ENCODE results near the gene C20orf202. TPM values are rescaled to one million over a fixed set of nuclear protein-coding genes. Genes with fewer than 3 reads are reported as not detected.

Gene C20orf202
- total RNA-seq, 1 experiment from 2014 or later, result not detected

GRCh38 chr20:1225783-1226654 is 22.8 kb downstream of the C20orf202 start, which contains the start of gene RAD21L1:
Gene RAD21L1, plus strand, starts transcription at chr20:1226044. Its CDS starts 2,410 bp downstream, at chr20:1228454.
- H3K36me3 ChIP-seq (ENCODE audit: low read depth, low read length), result no peaks in the 10 kb centered on the region
- no peaks in the 10 kb centered on the region for H4K20me1 ChIP-seq (ENCODE audit: low read length)
- peak within 1 kb of the TSS; percentile 99 for H3K4me3 ChIP-seq (ENCODE audit: low read length)
- ChIA-PET CTCF (interaction anchor here (0.6 kb wide), 2 partner anchors 13 to 211 kb away, joined by 3 read pairs; no protein-coding TSS in a partner anchor), POLR2A (ENCODE audit: unreplicated experiment) (interaction anchor here (0.6 kb wide), 1 partner anchor 325 kb away, joined by 4 read pairs; no protein-coding TSS in a partner anchor)
- intact Hi-C loops (cut with micrococcal nuclease), result no loop called here
- TF ChIP-seq EZH2phosphoT487 (IDR thresholded peaks at IDR 0.05; ENCODE audit: borderline replicate concordance, low read length) (no peak), EZH2 (IDR thresholded peaks at IDR 0.05; ENCODE audit: low read length, unreplicated experiment) (no peak)
- TF ChIP-seq, protein P1, sequence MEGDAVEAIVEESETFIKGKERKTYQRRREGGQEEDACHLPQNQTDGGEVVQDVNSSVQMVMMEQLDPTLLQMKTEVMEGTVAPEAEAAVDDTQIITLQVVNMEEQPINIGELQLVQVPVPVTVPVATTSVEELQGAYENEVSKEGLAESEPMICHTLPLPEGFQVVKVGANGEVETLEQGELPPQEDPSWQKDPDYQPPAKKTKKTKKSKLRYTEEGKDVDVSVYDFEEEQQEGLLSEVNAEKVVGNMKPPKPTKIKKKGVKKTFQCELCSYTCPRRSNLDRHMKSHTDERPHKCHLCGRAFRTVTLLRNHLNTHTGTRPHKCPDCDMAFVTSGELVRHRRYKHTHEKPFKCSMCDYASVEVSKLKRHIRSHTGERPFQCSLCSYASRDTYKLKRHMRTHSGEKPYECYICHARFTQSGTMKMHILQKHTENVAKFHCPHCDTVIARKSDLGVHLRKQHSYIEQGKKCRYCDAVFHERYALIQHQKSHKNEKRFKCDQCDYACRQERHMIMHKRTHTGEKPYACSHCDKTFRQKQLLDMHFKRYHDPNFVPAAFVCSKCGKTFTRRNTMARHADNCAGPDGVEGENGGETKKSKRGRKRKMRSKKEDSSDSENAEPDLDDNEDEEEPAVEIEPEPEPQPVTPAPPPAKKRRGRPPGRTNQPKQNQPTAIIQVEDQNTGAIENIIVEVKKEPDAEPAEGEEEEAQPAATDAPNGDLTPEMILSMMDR (conservative IDR thresholded peaks at IDR 0.05; ENCODE audit: low read depth, low read length), result no peak
- no peaks in the 10 kb centered on the region for H3K4me1 ChIP-seq (ENCODE audit: insufficient read depth, low read length)
- H3K27ac ChIP-seq (ENCODE audit: low read length), result no peak within 1 kb of the TSS
- DNase-seq (peak; percentile 70), ATAC-seq (peak; percentile 60)
- H3K79me2 ChIP-seq (ENCODE audit: low read length), result no peaks in the 10 kb centered on the region
- H3K9me3 ChIP-seq (ENCODE audit: low read length), result no peaks in the 10 kb centered on the region
- H3K4me2 ChIP-seq (ENCODE audit: low read length), result peak within 1 kb of the TSS; percentile 100
- H3F3A ChIP-seq (ENCODE audit: low read length, unreplicated experiment), result no peaks in the 10 kb centered on the region
- peak within 1 kb of the TSS; percentile 67 for H3K9ac ChIP-seq (ENCODE audit: low read length)
- 0 out of 2 replicates have a peak, but pooled peaks cover 5% of the 10 kb centered on the region for H3K27me3 ChIP-seq (ENCODE audit: low read length)
- no peaks in the 10 kb centered on the region for H3K9me2 ChIP-seq (replicated peaks; ENCODE audit: low read length)
- no TSS peak for BruUV-seq (replicated peaks)
- peak within 1 kb of the TSS; percentile 100 for H2AFZ ChIP-seq (ENCODE audit: low read length)

GRCh38 chr20:1229541-1229940 is 26.3 kb downstream of the C20orf202 start:
- no peak overlapping the region for H3K4me2 ChIP-seq (ENCODE audit: low read length)
- DNase-seq, result no peak
- H3K79me2 ChIP-seq (ENCODE audit: low read length), result no peaks in the 10 kb centered on the region
- no peak overlapping the region for H3K4me3 ChIP-seq (ENCODE audit: low read length)
- CTCF ChIA-PET, result no interaction called here
- no peaks in the 10 kb centered on the region for H3K4me1 ChIP-seq (ENCODE audit: insufficient read depth, low read length)
- H3K27ac ChIP-seq (ENCODE audit: low read length), result no peak overlapping the region
- no peak overlapping the region for H2AFZ ChIP-seq (ENCODE audit: low read length)
- intact Hi-C loops (cut with micrococcal nuclease), result no loop called here
- H3F3A ChIP-seq (ENCODE audit: low read length, unreplicated experiment), result no peaks in the 10 kb centered on the region
- H3K9ac ChIP-seq (ENCODE audit: low read length), result no peak overlapping the region
- no peak for ATAC-seq
- no TSS peak for BruUV-seq (replicated peaks)
- no peaks in the 10 kb centered on the region for H3K36me3 ChIP-seq (ENCODE audit: low read depth, low read length)
- H3K9me2 ChIP-seq (replicated peaks; ENCODE audit: low read length), result no peaks in the 10 kb centered on the region
- 0 out of 2 replicates have a peak, but pooled peaks cover 5% of the 10 kb centered on the region for H3K27me3 ChIP-seq (ENCODE audit: low read length)
- TF ChIP-seq EZH2phosphoT487 (IDR thresholded peaks at IDR 0.05; ENCODE audit: borderline replicate concordance, low read length) (no peak), EZH2 (IDR thresholded peaks at IDR 0.05; ENCODE audit: low read length, unreplicated experiment) (no peak)
- TF ChIP-seq, protein P1 (conservative IDR thresholded peaks at IDR 0.05; ENCODE audit: low read depth, low read length), result no peak
- no peaks in the 10 kb centered on the region for H4K20me1 ChIP-seq (ENCODE audit: low read length)
- POLR2A ChIA-PET (ENCODE audit: unreplicated experiment), result no interaction called here
- no peaks in the 10 kb centered on the region for H3K9me3 ChIP-seq (ENCODE audit: low read length)
